H1 (cell line): ENCODE results near the gene H6PD.

Experiments used
- EP300 ChIP-seq, 2 experiments: IDR thresholded peaks; 1 replicate in 1 of 2; 2 replicates in 1 of 2; pipeline ENCODE4 v1.6.1; 2011 to 2012; ENCODE audit warnings: low read depth in 2 of 2, low read length in 2 of 2, mild to moderate bottlenecking in 2 of 2, borderline replicate concordance in 1 of 2, inconsistent platforms in 1 of 2, moderate library complexity in 1 of 2
- JUND ChIP-seq: IDR thresholded peaks from 2 replicates; pipeline ENCODE4 v1.6.1; 2011; ENCODE audit warnings: mild to moderate bottlenecking, improper control_type of control experiment, low read length
- RNF2 ChIP-seq: fragments of 200-900, 300-1000 bp; sonication (generic); IDR thresholded peaks from 2 replicates; pipeline ENCODE4 v1.7.1; 2016; ENCODE audit warnings: borderline replicate concordance, low read depth, mild to moderate bottlenecking, antibody characterized with exemption, low read length; ENCODE audit not compliant: poor library complexity, severe bottlenecking; ENCODE audit errors: missing control alignments
- SIX5 ChIP-seq: IDR thresholded peaks from 2 replicates; pipeline ENCODE4 v1.6.1; 2011; ENCODE audit warnings: mild to moderate bottlenecking, low read depth, low read length
- SP1 ChIP-seq: IDR thresholded peaks from 2 replicates; pipeline ENCODE4 v1.6.1; 2011; ENCODE audit warnings: low read depth, low read length
- TAF1 ChIP-seq: IDR thresholded peaks from 2 replicates; pipeline ENCODE4 v1.6.1; 2011; ENCODE audit warnings: mild to moderate bottlenecking, low read depth, low read length
- TAF7 ChIP-seq: optimal IDR thresholded peaks from 2 replicates; pipeline ENCODE3; 2011; ENCODE audit warnings: low read depth, mild to moderate bottlenecking, inconsistent platforms, low read length, moderate library complexity, borderline replicate concordance
- TCF12 ChIP-seq: IDR thresholded peaks from 2 replicates; pipeline ENCODE4 v1.6.1; 2011; ENCODE audit warnings: low read depth, mild to moderate bottlenecking, low read length
- TEAD4 ChIP-seq: IDR thresholded peaks from 2 replicates; pipeline ENCODE4 v1.6.1; 2012; ENCODE audit warnings: low read depth, low read length, inconsistent platforms, mixed read lengths
- TF ChIP-seq, protein P1 (sequence below), 3 experiments: IDR thresholded peaks; 1 replicate in 2 of 3; 2 replicates in 1 of 3; pipeline versions ENCODE4 v1.5.1 to v1.6.1; 2011; ENCODE audit warnings: low read length in 3 of 3, mild to moderate bottlenecking in 3 of 3, inconsistent platforms in 2 of 3, low read depth in 1 of 3, moderate library complexity in 1 of 3; ENCODE audit not compliant: insufficient read depth in 1 of 3; ENCODE audit errors: control extremely low read depth in 1 of 3

DNA sequence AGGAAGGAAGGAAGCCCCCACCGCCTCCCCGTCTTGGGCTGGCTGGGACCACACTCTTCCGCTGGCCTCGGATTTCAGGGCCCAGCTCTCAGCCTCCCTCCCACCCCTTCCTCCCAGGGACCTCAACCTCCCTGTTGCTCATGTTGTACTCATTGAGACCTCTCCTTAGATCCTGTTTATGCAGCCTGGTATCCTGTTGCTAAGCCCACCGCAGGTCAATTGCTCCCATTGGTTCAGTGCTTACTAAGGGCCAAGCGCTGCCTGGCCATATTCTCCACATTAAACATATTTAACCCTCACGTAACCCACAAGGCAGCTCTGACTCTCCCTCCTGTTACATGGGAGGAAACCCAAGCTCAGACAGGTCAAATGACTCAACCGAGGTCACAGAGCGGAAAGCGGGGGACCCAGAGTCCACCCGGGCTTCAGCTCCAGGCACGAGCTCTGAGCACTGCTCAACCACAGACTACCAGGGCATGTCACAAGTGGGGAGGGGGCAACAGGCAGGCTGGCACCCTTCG lies 23.2 kb upstream of the H6PD start:
- TF ChIP-seq JUND (no peak), TEAD4 (no peak), SP1 (no peak), TAF7 (no peak), EP300 (IDR thresholded peaks at IDR 0.05; ENCODE audit: borderline replicate concordance in 1 of 2, low read depth in 2 of 2, low read length in 2 of 2) (no peak), TAF1 (no peak), RNF2 (no peak), TCF12 (no peak), SIX5 (no peak)
- TF ChIP-seq, protein P1, sequence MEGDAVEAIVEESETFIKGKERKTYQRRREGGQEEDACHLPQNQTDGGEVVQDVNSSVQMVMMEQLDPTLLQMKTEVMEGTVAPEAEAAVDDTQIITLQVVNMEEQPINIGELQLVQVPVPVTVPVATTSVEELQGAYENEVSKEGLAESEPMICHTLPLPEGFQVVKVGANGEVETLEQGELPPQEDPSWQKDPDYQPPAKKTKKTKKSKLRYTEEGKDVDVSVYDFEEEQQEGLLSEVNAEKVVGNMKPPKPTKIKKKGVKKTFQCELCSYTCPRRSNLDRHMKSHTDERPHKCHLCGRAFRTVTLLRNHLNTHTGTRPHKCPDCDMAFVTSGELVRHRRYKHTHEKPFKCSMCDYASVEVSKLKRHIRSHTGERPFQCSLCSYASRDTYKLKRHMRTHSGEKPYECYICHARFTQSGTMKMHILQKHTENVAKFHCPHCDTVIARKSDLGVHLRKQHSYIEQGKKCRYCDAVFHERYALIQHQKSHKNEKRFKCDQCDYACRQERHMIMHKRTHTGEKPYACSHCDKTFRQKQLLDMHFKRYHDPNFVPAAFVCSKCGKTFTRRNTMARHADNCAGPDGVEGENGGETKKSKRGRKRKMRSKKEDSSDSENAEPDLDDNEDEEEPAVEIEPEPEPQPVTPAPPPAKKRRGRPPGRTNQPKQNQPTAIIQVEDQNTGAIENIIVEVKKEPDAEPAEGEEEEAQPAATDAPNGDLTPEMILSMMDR (IDR thresholded peaks at IDR 0.05; ENCODE audit: control extremely low read depth in 1 of 3, insufficient read depth in 1 of 3, low read depth in 1 of 3, low read length in 3 of 3): no peak
